ENCODE data around the gene PRELID1.
"Not testable (repeated sequence)": the region's sequence is repeated elsewhere in the genome, so short reads cannot be mapped to it uniquely, and the experiment has no call there.

Gene PRELID1

GRCh38 chr5:177300236-177300880 lies 3.2 kb upstream of the PRELID1 start:
- FAIRE-seq = no peak

- no peak for FAIRE-seq
These were observed 2.6 kb upstream of the PRELID1 start for GRCh38 chr5:177300951-177301350.

- FAIRE-seq = no peak
These were observed 2.0 kb upstream of the PRELID1 start for GRCh38 chr5:177301503-177302165.

- FAIRE-seq = no peak
These were observed 1.1 kb upstream of the PRELID1 start for GRCh38 chr5:177302354-177303110.

- FAIRE-seq = no peak
These were observed 359 bp downstream of the PRELID1 start for GRCh38 chr5:177303925-177304391.

GRCh38 chr5:177304392-177305119 lies 957 bp downstream of the PRELID1 start:
- FAIRE-seq = no peak

- FAIRE-seq = not testable (repeated sequence)
These were observed 2.6 kb downstream of the PRELID1 start for GRCh38 chr5:177306103-177306640.

GRCh38 chr5:177306674-177307543 lies 3.3 kb downstream of the PRELID1 start:
- FAIRE-seq = no peak

GRCh38 chr5:177307544-177308363 lies 4.2 kb downstream of the PRELID1 start:
- no peak for FAIRE-seq

- FAIRE-seq = no peak
These were observed 5.1 kb downstream of the PRELID1 start for GRCh38 chr5:177308740-177309139.

- no peak for FAIRE-seq
These were observed 6.0 kb downstream of the PRELID1 start for GRCh38 chr5:177309351-177310191.

- no peak for FAIRE-seq
These were observed 6.7 kb downstream of the PRELID1 start for GRCh38 chr5:177310332-177310731.

GRCh38 chr5:177310757-177311391 lies 7.3 kb downstream of the PRELID1 start:
- FAIRE-seq = no peak

GRCh38 chr5:177311392-177311722 lies 7.8 kb downstream of the PRELID1 start:
- FAIRE-seq = no peak

GRCh38 chr5:177311723-177312648 lies 8.4 kb downstream of the PRELID1 start, which contains the start of gene MXD3:
MXD3 (minus strand) TSS chr5:177311898; CDS start chr5:177311830, 68 bp downstream.
- no peak for FAIRE-seq

- no peak for FAIRE-seq
These were observed 9.1 kb downstream of the PRELID1 start for GRCh38 chr5:177312649-177313181.

- no peak for FAIRE-seq
These were observed 10.1 kb downstream of the PRELID1 start for GRCh38 chr5:177313561-177314259.

Data from endometrium (tissue), 2 donors.